ENCODE data around the gene APOB. TPM values are rescaled to one million over a fixed set of nuclear protein-coding genes. Genes with fewer than 3 reads are reported as not detected.

The APOB gene
- total RNA-seq, 4 donors from 2014 or later: 1.5 to 38.6 (median 14.7) TPM

- TF ChIP-seq CTCF (IDR thresholded peaks at IDR 0.05; ENCODE audit: low read depth): no peak
Observed at GRCh38 chr2:20972792-20973565, 70.9 kb downstream of the APOB start.

GRCh38 chr2:20972110-20972509 lies 71.8 kb downstream of the APOB start:
- no peak for TF ChIP-seq CTCF (IDR thresholded peaks at IDR 0.05; ENCODE audit: low read depth)

GRCh38 chr2:20970068-20970467 lies 73.8 kb downstream of the APOB start:
- TF ChIP-seq CTCF (IDR thresholded peaks at IDR 0.05; ENCODE audit: low read depth): no peak

GRCh38 chr2:20966061-20966595 lies 77.7 kb downstream of the APOB start:
- TF ChIP-seq CTCF (IDR thresholded peaks at IDR 0.05; ENCODE audit: low read depth): no peak

- no peak for TF ChIP-seq CTCF (IDR thresholded peaks at IDR 0.05; ENCODE audit: low read depth)
Observed at GRCh38 chr2:20965221-20965620, 78.7 kb downstream of the APOB start.

GRCh38 chr2:20963867-20964266 lies 80.0 kb downstream of the APOB start:
- TF ChIP-seq CTCF (IDR thresholded peaks at IDR 0.05; ENCODE audit: low read depth): no peak

GRCh38 chr2:20962939-20963557 lies 80.8 kb downstream of the APOB start:
- TF ChIP-seq CTCF (IDR thresholded peaks at IDR 0.05; ENCODE audit: low read depth): no peak

Data from subcutaneous adipose tissue (tissue), 4 donors.